HG03520 (cell line): Measurements from ENCODE around the gene SMTN.
"Not testable (repeated sequence)": the region's sequence is repeated elsewhere in the genome, so short reads cannot be mapped to it uniquely, and the experiment has no call there.

Experiments used
- ATAC-seq: cut with Tn5 transposase; IDR thresholded peaks from one replicate; pipeline ENCODE4 v1.9.1; 2021; ENCODE audit warnings: mild to moderate bottlenecking, moderate library complexity; ENCODE audit not compliant: unreplicated experiment

SMTN gene

GRCh38 chr22:31103111-31103510 is 22.0 kb downstream of the SMTN start:
- ATAC-seq = no peak

- ATAC-seq = no peak
Observed at GRCh38 chr22:31103899-31104694, 23.0 kb downstream of the SMTN start.

- no peak for ATAC-seq
Observed at GRCh38 chr22:31104869-31105268, 23.8 kb downstream of the SMTN start.

- ATAC-seq = no peak
Observed at GRCh38 chr22:31105282-31105929, 24.3 kb downstream of the SMTN start.

- no peak for ATAC-seq
Observed at GRCh38 chr22:31106001-31106571, 25.0 kb downstream of the SMTN start.

GRCh38 chr22:31106731-31107177 is 25.6 kb downstream of the SMTN start:
- ATAC-seq = no peak

- peak; percentile 66 for ATAC-seq
Observed at GRCh38 chr22:31107178-31107893, 26.2 kb downstream of the SMTN start, which contains the start of gene SELENOM. Gene SELENOM, minus strand, starts transcription at chr22:31107568. Its CDS starts 63 bp downstream, at chr22:31107505.

- ATAC-seq = no peak
Observed at GRCh38 chr22:31107894-31108218, 26.7 kb downstream of the SMTN start.

- ATAC-seq = not testable (repeated sequence)
Observed at GRCh38 chr22:31112547-31113091, 31.5 kb downstream of the SMTN start.

GRCh38 chr22:31118046-31118820 is 37.1 kb downstream of the SMTN start:
- ATAC-seq = no peak

- no peak for ATAC-seq
Observed at GRCh38 chr22:31119026-31119717, 38.1 kb downstream of the SMTN start.

- no peak for ATAC-seq
Observed at GRCh38 chr22:31120230-31120629, 39.1 kb downstream of the SMTN start.

- no peak for ATAC-seq
Observed at GRCh38 chr22:31120642-31121041, 39.5 kb downstream of the SMTN start.

- ATAC-seq = no peak
Observed at GRCh38 chr22:31121403-31121802, 40.3 kb downstream of the SMTN start.

GRCh38 chr22:31122196-31122531 is 41.0 kb downstream of the SMTN start:
- ATAC-seq = no peak

GRCh38 chr22:31122532-31123291 is 41.6 kb downstream of the SMTN start, which contains the start of gene INPP5J:
Gene INPP5J, plus strand, starts transcription at chr22:31122966. Its CDS starts 49 bp downstream, at chr22:31123015.
- no peak for ATAC-seq

- ATAC-seq = no peak
Observed at GRCh38 chr22:31123292-31123602, 42.1 kb downstream of the SMTN start.

GRCh38 chr22:31124290-31124689 is 43.2 kb downstream of the SMTN start:
- ATAC-seq = no peak

GRCh38 chr22:31124811-31125465 is 43.8 kb downstream of the SMTN start:
- ATAC-seq = no peak
